Kidney (tissue), 14 donors: ENCODE measurements around the gene OR4C11. TPM values are rescaled to one million over a fixed set of nuclear protein-coding genes. Genes with fewer than 3 reads are reported as not detected.

Experiments used
- DNase-seq, 5 donors: peaks; one replicate each; pipeline ENCODE4 v3.0.0-alpha.2; 2013 to 2020
- FAIRE-seq: peaks from 2 replicates; lab custom pipeline; 2012; peaks lifted over from hg19 to GRCh38; lab: Jason Lieb, UNC
- H3K27ac ChIP-seq, 2 donors: one replicate each; pipeline ENCODE4 v1.7.0; 2013; ENCODE audit warnings: low read depth in 2 of 2, low read length in 2 of 2, inconsistent platforms in 1 of 2
- H3K27me3 ChIP-seq: one replicate; pipeline ENCODE4 v1.7.1; 2013; ENCODE audit warnings: low read length, inconsistent platforms; ENCODE audit not compliant: control insufficient read depth, insufficient read depth
- H3K36me3 ChIP-seq, 3 donors: one replicate each; pipeline versions ENCODE4 v1.7.0 to v1.7.1; 2013; ENCODE audit warnings: low read length in 3 of 3, control low read depth in 1 of 3, inconsistent platforms in 1 of 3; ENCODE audit not compliant: insufficient read depth in 3 of 3, control insufficient read depth in 2 of 3
- H3K4me1 ChIP-seq, 3 donors: one replicate each; pipeline versions ENCODE4 v1.7.0 to v1.7.1; 2013; ENCODE audit warnings: low read length in 3 of 3, inconsistent platforms in 1 of 3, low read depth in 1 of 3; ENCODE audit not compliant: control insufficient read depth in 2 of 3, insufficient read depth in 2 of 3
- H3K4me3 ChIP-seq, 3 donors: one replicate each; pipeline versions ENCODE4 v1.7.0 to v1.8.1; 2013; ENCODE audit warnings: low read length in 3 of 3, control low read depth in 1 of 3, inconsistent platforms in 1 of 3
- H3K9ac ChIP-seq, 3 donors: one replicate each; pipeline versions ENCODE4 v1.7.0 to v1.7.1; 2013; ENCODE audit warnings: low read length in 3 of 3, control low read depth in 1 of 3, inconsistent platforms in 1 of 3
- H3K9me3 ChIP-seq, 3 donors: one replicate each; pipeline versions ENCODE4 v1.7.0 to v1.7.1; 2013; ENCODE audit warnings: low read length in 3 of 3, control low read depth in 1 of 3, inconsistent platforms in 1 of 3; ENCODE audit not compliant: control insufficient read depth in 2 of 3, insufficient read depth in 1 of 3
- intact Hi-C: fragments of 100-400 bp; cut with DNase I; formaldehyde crosslinking; loops from one replicate; pipeline ENCODE4 v1.11.1; 2022
- polyA plus RNA-seq: library from polyadenylated mRNA; stranded (reverse); fragments of 350-450 nt; fragmentation: Illumina TruSeq; extraction: RNeasy Lipid Tissue Mini Kit (QIAGEN cat#74804); gene quantifications from one replicate; pipeline ENCODE4 v1.2.3, GENCODE V29; 2014; ENCODE audit warnings: low read depth, low replicate concordance; ENCODE audit not compliant: insufficient read depth
- total RNA-seq: library from RNA; stranded (reverse); fragmentation: NEBNext Ultra II Directional; extraction: Animal tissue kit (Norgen Biotek cat#: 25700); gene quantifications from one replicate; pipeline ENCODE4 v1.2.1, GENCODE V29; 2021
- TF ChIP-seq, protein P1 (sequence below): IDR thresholded peaks from 3 replicates; pipeline ENCODE4 v1.5.1; 2012; ENCODE audit warnings: mild to moderate bottlenecking, moderate library complexity, borderline replicate concordance; ENCODE audit not compliant: insufficient read depth; ENCODE audit errors: extremely low read depth
- donor health status: control.
- donor health status: control.
- donor health status: control.
- donor health status: control.
- donor health status: control.
- donor health status: DM: yes; HTN: yes; CAD: no.
- donor health status: Normal renal cell carcinoma (clear cell type).

The OR4C11 gene
- total and polyA plus RNA-seq, 2 donors from 2014 or later, result not detected

DNA sequence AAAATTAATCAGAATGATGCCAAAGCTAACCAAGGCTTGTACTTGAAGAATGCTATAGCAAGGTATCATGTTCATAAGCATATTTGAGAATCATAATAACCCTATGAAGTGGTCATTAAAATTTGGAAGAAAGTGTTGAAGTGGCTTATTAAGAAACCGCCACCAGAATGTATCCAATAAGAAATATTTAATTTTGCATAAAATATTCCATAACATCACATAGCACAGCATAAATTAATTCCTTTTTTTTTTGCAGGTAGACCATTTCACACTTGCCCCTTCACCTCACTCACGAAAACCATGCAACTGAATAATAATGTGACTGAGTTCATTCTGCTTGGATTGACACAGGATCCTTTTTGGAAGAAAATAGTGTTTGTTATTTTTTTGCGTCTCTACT is 35.6 kb downstream of the OR4C11 start, which contains the start of gene OR4C16:
TSS of gene OR4C16 (plus strand) at position 301 of the 400 bp plus-strand sequence. CDS start at position 301, 0 bp downstream.
- H3K36me3 ChIP-seq, result no peaks in the 10 kb centered on the region
- no peaks in the 10 kb centered on the region for H3K4me1 ChIP-seq
- FAIRE-seq (no peak), DNase-seq (no peak)
- H3K27ac ChIP-seq, result no peak within 1 kb of the TSS
- no peaks in the 10 kb centered on the region for H3K27me3 ChIP-seq
- no peak within 1 kb of the TSS for H3K9ac ChIP-seq
- H3K4me3 ChIP-seq, result no peak within 1 kb of the TSS
- intact Hi-C loops, result no loop called here
- TF ChIP-seq, protein P1, sequence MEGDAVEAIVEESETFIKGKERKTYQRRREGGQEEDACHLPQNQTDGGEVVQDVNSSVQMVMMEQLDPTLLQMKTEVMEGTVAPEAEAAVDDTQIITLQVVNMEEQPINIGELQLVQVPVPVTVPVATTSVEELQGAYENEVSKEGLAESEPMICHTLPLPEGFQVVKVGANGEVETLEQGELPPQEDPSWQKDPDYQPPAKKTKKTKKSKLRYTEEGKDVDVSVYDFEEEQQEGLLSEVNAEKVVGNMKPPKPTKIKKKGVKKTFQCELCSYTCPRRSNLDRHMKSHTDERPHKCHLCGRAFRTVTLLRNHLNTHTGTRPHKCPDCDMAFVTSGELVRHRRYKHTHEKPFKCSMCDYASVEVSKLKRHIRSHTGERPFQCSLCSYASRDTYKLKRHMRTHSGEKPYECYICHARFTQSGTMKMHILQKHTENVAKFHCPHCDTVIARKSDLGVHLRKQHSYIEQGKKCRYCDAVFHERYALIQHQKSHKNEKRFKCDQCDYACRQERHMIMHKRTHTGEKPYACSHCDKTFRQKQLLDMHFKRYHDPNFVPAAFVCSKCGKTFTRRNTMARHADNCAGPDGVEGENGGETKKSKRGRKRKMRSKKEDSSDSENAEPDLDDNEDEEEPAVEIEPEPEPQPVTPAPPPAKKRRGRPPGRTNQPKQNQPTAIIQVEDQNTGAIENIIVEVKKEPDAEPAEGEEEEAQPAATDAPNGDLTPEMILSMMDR, result no peak
- peaks cover 1 to 4% (median 4%) of the 10 kb centered on the region in 3 donors for H3K9me3 ChIP-seq

DNA sequence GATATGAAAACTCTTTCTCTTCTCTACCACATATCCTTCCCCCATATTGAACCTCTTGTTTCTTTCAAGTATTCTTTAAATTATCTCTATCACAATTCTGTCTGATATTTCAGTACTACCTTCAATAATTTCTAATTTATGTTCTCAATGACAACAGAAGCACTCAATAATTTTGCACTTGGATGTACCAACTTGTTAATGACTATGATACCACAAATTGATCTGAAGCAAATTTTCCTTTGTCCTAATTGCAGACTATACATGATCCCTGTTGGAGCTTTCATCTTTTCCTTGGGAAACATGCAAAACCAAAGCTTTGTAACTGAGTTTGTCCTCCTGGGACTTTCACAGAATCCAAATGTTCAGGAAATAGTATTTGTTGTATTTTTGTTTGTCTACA is 53.3 kb downstream of the OR4C11 start, which contains the start of gene OR4C15:
TSS of gene OR4C15 (plus strand) at position 301 of the 400 bp plus-strand sequence. CDS start at position 301, 0 bp downstream.
- no peaks in the 10 kb centered on the region for H3K4me1 ChIP-seq
- no peak within 1 kb of the TSS for H3K9ac ChIP-seq
- H3K36me3 ChIP-seq, result no peaks in the 10 kb centered on the region
- peaks cover 0 to 3% (median 2%) of the 10 kb centered on the region in 3 donors for H3K9me3 ChIP-seq
- FAIRE-seq (no peak), DNase-seq (no peak)
- H3K4me3 ChIP-seq, result no peak within 1 kb of the TSS
- TF ChIP-seq, protein P1, result no peak
- intact Hi-C loops, result no loop called here
- H3K27me3 ChIP-seq, result no peaks in the 10 kb centered on the region
- no peak within 1 kb of the TSS for H3K27ac ChIP-seq

Other genes starting within 250 kb of the OR4C11 start
- not detected for gene OR4A15, start 239.7 kb downstream of the OR4C11 start, total RNA-seq
- gene OR4A15, start 239.7 kb downstream of the OR4C11 start, polyA plus RNA-seq, result not detected
- not detected for gene OR4C15, start 53.2 kb downstream of the OR4C11 start, total RNA-seq
- gene OR4C15, start 53.2 kb downstream of the OR4C11 start, polyA plus RNA-seq, result not detected
- not detected for gene OR4C16, start 35.5 kb downstream of the OR4C11 start, total RNA-seq
- gene OR4C16, start 35.5 kb downstream of the OR4C11 start, polyA plus RNA-seq, result not detected
- not detected for gene OR4P4, start 27.5 kb upstream of the OR4C11 start, total RNA-seq
- gene OR4P4, start 27.5 kb upstream of the OR4C11 start, polyA plus RNA-seq, result not detected
- gene OR4S2, start 40.7 kb upstream of the OR4C11 start, total RNA-seq, result not detected
- not detected for gene OR4S2, start 40.7 kb upstream of the OR4C11 start, polyA plus RNA-seq
- not detected for gene OR4C6, start 54.6 kb upstream of the OR4C11 start, total RNA-seq
- gene OR4C6, start 54.6 kb upstream of the OR4C11 start, polyA plus RNA-seq, result not detected
- gene OR5D13, start 165.8 kb upstream of the OR4C11 start, total RNA-seq, result not detected
- not detected for gene OR5D13, start 165.8 kb upstream of the OR4C11 start, polyA plus RNA-seq
- not detected for gene OR5D14, start 187.9 kb upstream of the OR4C11 start, total RNA-seq
- gene OR5D14, start 187.9 kb upstream of the OR4C11 start, polyA plus RNA-seq, result not detected
- gene OR5L1, start 203.7 kb upstream of the OR4C11 start, total RNA-seq, result not detected
- gene OR5L1, start 203.7 kb upstream of the OR4C11 start, polyA plus RNA-seq, result not detected
- not detected for gene OR5D18, start 212.0 kb upstream of the OR4C11 start, total RNA-seq
- gene OR5D18, start 212.0 kb upstream of the OR4C11 start, polyA plus RNA-seq, result not detected
- not detected for gene OR5L2, start 219.6 kb upstream of the OR4C11 start, total RNA-seq
- not detected for gene OR5L2, start 219.6 kb upstream of the OR4C11 start, polyA plus RNA-seq
- not detected for gene OR5D16, start 231.1 kb upstream of the OR4C11 start, total RNA-seq
- gene OR5D16, start 231.1 kb upstream of the OR4C11 start, polyA plus RNA-seq, result not detected